Endodermal cell (in vitro differentiated cells): Measurements from ENCODE around the gene PTPRR. TPM values are rescaled to one million over a fixed set of nuclear protein-coding genes. Genes with fewer than 3 reads are reported as not detected.

Experiments used
- DNase-seq: peaks from one replicate; pipeline ENCODE4 v3.0.0-alpha.2; 2017
- H3K27ac ChIP-seq: 2 replicates; pipeline ENCODE4 v1.5.1; 2013; ENCODE audit warnings: mild to moderate bottlenecking, low read depth, low read length, moderate library complexity
- H3K27me3 ChIP-seq: 2 replicates; pipeline ENCODE4 v1.6.1; 2013; ENCODE audit warnings: mild to moderate bottlenecking, low read length, moderate library complexity; ENCODE audit not compliant: insufficient read depth, control insufficient read depth, poor library complexity, severe bottlenecking
- H3K36me3 ChIP-seq: 2 replicates; pipeline ENCODE4 v1.7.0; 2013; ENCODE audit warnings: mild to moderate bottlenecking, low read length, moderate library complexity; ENCODE audit not compliant: control insufficient read depth, insufficient read depth
- H3K4me1 ChIP-seq: one replicate; pipeline ENCODE4 v1.7.0; 2013; ENCODE audit warnings: low read length; ENCODE audit not compliant: control insufficient read depth, insufficient read depth
- H3K4me3 ChIP-seq: 2 replicates; pipeline ENCODE4 v1.5.1; 2013; ENCODE audit warnings: mild to moderate bottlenecking, low read length, moderate library complexity
- H3K9ac ChIP-seq: 2 replicates; pipeline ENCODE4 v1.6.1; 2013; ENCODE audit warnings: mild to moderate bottlenecking, low read length, moderate library complexity; ENCODE audit not compliant: poor library complexity, severe bottlenecking; ENCODE audit errors: extremely low read depth
- H3K9me3 ChIP-seq: 2 replicates; pipeline ENCODE4 v1.6.1; 2013; ENCODE audit warnings: mild to moderate bottlenecking, low read length, moderate library complexity; ENCODE audit not compliant: control insufficient read depth
- H3K27ac Mint-ChIP-seq: 2 replicates; pipeline ENCODE4 v1.8.0; 2020; ENCODE audit warnings: mixed read lengths
- H3K27me3 Mint-ChIP-seq: 2 replicates; pipeline ENCODE4 v1.8.0; 2021; ENCODE audit warnings: mild to moderate bottlenecking, mixed read lengths; ENCODE audit not compliant: insufficient read depth
- H3K36me3 Mint-ChIP-seq: 2 replicates; pipeline ENCODE4 v1.8.0; 2020; ENCODE audit warnings: low read depth, mixed read lengths
- H3K4me1 Mint-ChIP-seq: 2 replicates; pipeline ENCODE4 v1.8.0; 2020; ENCODE audit warnings: mixed read lengths
- H3K4me3 Mint-ChIP-seq: 2 replicates; pipeline ENCODE4 v1.8.0; 2020; ENCODE audit warnings: mild to moderate bottlenecking, moderate library complexity, mixed read lengths
- H3K9me3 Mint-ChIP-seq: 2 replicates; pipeline ENCODE4 v1.8.0; 2020; ENCODE audit warnings: mild to moderate bottlenecking, mixed read lengths
- CTCF ChIP-seq: fragments of 200-600 bp; sonication (generic); conservative IDR thresholded peaks from 2 replicates; pipeline ENCODE4 v1.5.0; 2021; ENCODE audit warnings: antibody characterized with exemption, mild to moderate bottlenecking
- WGBS, 2 experiments: methylation state at CpG; one replicate each; pipeline versions ENCODE4 v1.1.5 to v1.1.7; 2013; ENCODE audit warnings: missing lambda C conversion rate in 2 of 2, mixed read lengths in 1 of 2; ENCODE audit not compliant: insufficient coverage in 1 of 2, insufficient read length in 1 of 2; 5-methylcytosine and 5-hydroxymethylcytosine counted together
- total RNA-seq, 2 donors: library from RNA; stranded (reverse); fragmentation: NEBNext Ultra II Directional in 1 of 2; extraction: Animal tissue kit (Norgen Biotek cat#: 25700) in 1 of 2; gene quantifications; 2 replicates in 1 of 2; 3 replicates in 1 of 2; pipeline ENCODE4 v1.2.1, GENCODE V29; 2021

The PTPRR gene
- total RNA-seq, 2 donors from 2014 or later = 0.27 to 0.40 TPM

- no peak for DNase-seq
- Mint-ChIP-seq H3K4me3 (no peak overlapping the region), H3K36me3 (no peaks in the 10 kb centered on the region), H3K27ac (no peak overlapping the region), H3K27me3 (no peaks in the 10 kb centered on the region), H3K9me3 (no peaks in the 10 kb centered on the region), H3K4me1 (peaks cover 12% of the 10 kb centered on the region)
- H3K4me3 ChIP-seq = no peak overlapping the region
- H3K27ac ChIP-seq = no peak overlapping the region
- no peaks in the 10 kb centered on the region for H3K4me1 ChIP-seq
- H3K9me3 ChIP-seq = no peaks in the 10 kb centered on the region
- WGBS, 2 experiments = 90 to 100% methylated on average over 2 to 3 of the region's 3 CpGs
- H3K9ac ChIP-seq = no peak overlapping the region
- H3K36me3 ChIP-seq = no peaks in the 10 kb centered on the region
- TF ChIP-seq CTCF = no peak
- no peaks in the 10 kb centered on the region for H3K27me3 ChIP-seq
Measured at GRCh38 chr12:70845268-70845667, 75.3 kb downstream of the PTPRR start.

GRCh38 chr12:70843363-70843762, 77.2 kb downstream of the PTPRR start:
- no peak for TF ChIP-seq CTCF
- no peaks in the 10 kb centered on the region for H3K27me3 ChIP-seq
- 91 to 100% methylated on average over 3 of the region's 3 CpGs for WGBS, 2 experiments
- H3K4me1 ChIP-seq = no peaks in the 10 kb centered on the region
- Mint-ChIP-seq H3K27me3 (no peaks in the 10 kb centered on the region), H3K4me3 (no peak overlapping the region), H3K4me1 (peaks cover 18% of the 10 kb centered on the region), H3K9me3 (no peaks in the 10 kb centered on the region), H3K27ac (no peak overlapping the region), H3K36me3 (no peaks in the 10 kb centered on the region)
- no peak for DNase-seq
- no peaks in the 10 kb centered on the region for H3K9me3 ChIP-seq
- no peak overlapping the region for H3K9ac ChIP-seq
- no peak overlapping the region for H3K4me3 ChIP-seq
- H3K27ac ChIP-seq = no peak overlapping the region
- H3K36me3 ChIP-seq = no peaks in the 10 kb centered on the region

GRCh38 chr12:70842942-70843341, 77.6 kb downstream of the PTPRR start:
- H3K9me3 Mint-ChIP-seq = no peaks in the 10 kb centered on the region
- Histone ChIP-seq H3K4me1 (no peaks in the 10 kb centered on the region), H3K27ac (no peak overlapping the region), H3K4me3 (no peak overlapping the region), H3K9me3 (no peaks in the 10 kb centered on the region), H3K9ac (no peak overlapping the region), H3K36me3 (no peaks in the 10 kb centered on the region), H3K27me3 (no peaks in the 10 kb centered on the region)
- no peak for TF ChIP-seq CTCF
- 100% methylated on average over 1 of the region's 1 CpG; no CpG with 5 or more reads in 1 of the 2 experiments for WGBS, 2 experiments
- no peaks in the 10 kb centered on the region for H3K27me3 Mint-ChIP-seq
- H3K27ac Mint-ChIP-seq = no peak overlapping the region
- DNase-seq = no peak
- H3K4me3 Mint-ChIP-seq = no peak overlapping the region
- peaks cover 21% of the 10 kb centered on the region for H3K4me1 Mint-ChIP-seq
- H3K36me3 Mint-ChIP-seq = no peaks in the 10 kb centered on the region
